HepG2 (cell line): ENCODE results near the gene ARHGAP45. TPM values are rescaled to one million over a fixed set of nuclear protein-coding genes. Genes with fewer than 3 reads are reported as not detected.

ENCODE experiments used
- CBX1 ChIP-seq: IDR thresholded peaks from one replicate; pipeline ENCODE4 v1.6.1; 2016; ENCODE audit warnings: antibody characterized with exemption, low read depth
- HMG20B ChIP-seq: conservative IDR thresholded peaks from 2 replicates; pipeline ENCODE4 v1.6.1; 2016; ENCODE audit warnings: missing genetic modification reagents, missing compliant biosample characterization
- KDM1A ChIP-seq: IDR thresholded peaks from 2 replicates; pipeline ENCODE4 v1.6.1; 2016; ENCODE audit warnings: missing compliant biosample characterization
- LCORL ChIP-seq, 2 experiments: fragments of 450-650 bp in 1 of 2; sonication (generic) in 1 of 2; formaldehyde crosslinking in 1 of 2; IDR thresholded peaks; 2 replicates each; pipeline versions ENCODE4 v1.5.0 to v1.6.1; 2017 to 2020; ENCODE audit warnings: antibody characterized with exemption in 1 of 2, missing genetic modification reagents in 1 of 2
- MAZ ChIP-seq, 2 experiments: sonication (generic) in 1 of 2; formaldehyde crosslinking in 1 of 2; IDR thresholded peaks; 2 replicates each; pipeline versions ENCODE4 v1.5.0 to v1.6.1; 2012 to 2020; ENCODE audit warnings: low read depth in 2 of 2, mild to moderate bottlenecking in 2 of 2, borderline replicate concordance in 1 of 2, improper control_type of control experiment in 1 of 2, low read length in 1 of 2, missing genetic modification reagents in 1 of 2, moderate library complexity in 1 of 2
- MTA1 ChIP-seq: sonication (generic); formaldehyde crosslinking; IDR thresholded peaks from 2 replicates; pipeline ENCODE4 v1.4.0; 2020; ENCODE audit warnings: missing genetic modification reagents, mild to moderate bottlenecking, borderline replicate concordance
- MTF2 ChIP-seq: sonication (generic); formaldehyde crosslinking; IDR thresholded peaks from 2 replicates; pipeline ENCODE4 v1.5.0; 2020; ENCODE audit warnings: missing genetic modification reagents, borderline replicate concordance
- NFE2L2 ChIP-seq: fragments of 150-350 bp; IDR thresholded peaks from 2 replicates; pipeline ENCODE4 v1.6.1; 2014; ENCODE audit warnings: low read length
- NFRKB ChIP-seq: fragments of 450-650 bp; IDR thresholded peaks from 2 replicates; pipeline ENCODE4 v1.6.1; 2017
- RBFOX2 ChIP-seq: fragments of 200-400 bp; formaldehyde crosslinking; IDR thresholded peaks from 2 replicates; pipeline ENCODE4 v1.6.1; 2017; ENCODE audit warnings: low read depth, mild to moderate bottlenecking, low read length
- RNF2 ChIP-seq: fragments of 450-650 bp; conservative IDR thresholded peaks from 2 replicates; pipeline ENCODE4 v1.6.1; 2016; ENCODE audit warnings: low read depth
- SP5 ChIP-seq: IDR thresholded peaks from 2 replicates; pipeline ENCODE4 v1.6.1; 2016; ENCODE audit warnings: low read depth, borderline replicate concordance
- U2AF1 ChIP-seq: fragments of 200-400 bp; formaldehyde crosslinking; optimal IDR thresholded peaks from 2 replicates; pipeline ENCODE3; 2017; ENCODE audit warnings: mild to moderate bottlenecking, low read depth, low read length
- ZBTB7A ChIP-seq: sonication (generic); formaldehyde crosslinking; IDR thresholded peaks from 2 replicates; pipeline ENCODE4 v1.8.0; 2022; ENCODE audit warnings: mild to moderate bottlenecking, missing genetic modification reagents
- ZC3H4 ChIP-seq: sonication (generic); formaldehyde crosslinking; IDR thresholded peaks from 2 replicates; pipeline ENCODE4 v1.4.0; 2020; ENCODE audit warnings: missing genetic modification reagents, borderline replicate concordance
- ZFP36L2 ChIP-seq: sonication (generic); formaldehyde crosslinking; IDR thresholded peaks from 2 replicates; pipeline ENCODE4 v1.4.0; 2020; ENCODE audit warnings: missing genetic modification reagents
- ZNF276 ChIP-seq: sonication (generic); formaldehyde crosslinking; IDR thresholded peaks from 2 replicates; pipeline ENCODE4 v1.4.0; 2020; ENCODE audit warnings: mild to moderate bottlenecking, low read depth, missing genetic modification reagents
- ZNF431 ChIP-seq: sonication (generic); formaldehyde crosslinking; IDR thresholded peaks from 2 replicates; pipeline ENCODE4 v1.9.0; 2022; ENCODE audit warnings: missing genetic modification reagents, low read depth, mild to moderate bottlenecking, borderline replicate concordance
- ZNF782 ChIP-seq: sonication (generic); formaldehyde crosslinking; IDR thresholded peaks from 2 replicates; pipeline ENCODE4 v1.4.0; 2020; ENCODE audit warnings: missing genetic modification reagents, mild to moderate bottlenecking, borderline replicate concordance
- ZSCAN25 ChIP-seq: sonication (generic); formaldehyde crosslinking; IDR thresholded peaks from 2 replicates; pipeline ENCODE4 v1.8.0; 2022; ENCODE audit warnings: mild to moderate bottlenecking, missing genetic modification reagents
- ZZZ3 ChIP-seq: sonication (generic); formaldehyde crosslinking; IDR thresholded peaks from 2 replicates; pipeline ENCODE4 v1.4.0; 2020; ENCODE audit warnings: missing genetic modification reagents, mild to moderate bottlenecking, borderline replicate concordance
- polyA plus RNA-seq, 8 experiments: library from polyadenylated mRNA; depleted of rRNA in 3 of 8; stranded (reverse) in 7 of 8; unstranded in 1 of 8; fragments of >200 nt; fragmentation: Illumina TruSeq in 4 of 8; extraction: Trizol in 4 of 8; gene quantifications; 2 replicates each; pipeline versions ENCODE4 v1.2.1 to v1.2.3, GENCODE V29; 2011 to 2016; ENCODE audit warnings: low read depth in 4 of 8, missing spikeins in 1 of 8, mixed read lengths in 1 of 8; ENCODE audit not compliant: insufficient read depth in 1 of 8
- total RNA-seq, 5 experiments: library from RNA; depleted of rRNA; stranded (reverse); fragments of >200 nt; fragmentation: Illumina TruSeq; extraction: Trizol; gene quantifications; 2 replicates each; pipeline ENCODE4 v1.2.3, GENCODE V29; 2016; ENCODE audit warnings: low read depth in 1 of 5
- TF ChIP-seq, protein P1 (sequence below): sonication (generic); formaldehyde crosslinking; IDR thresholded peaks from 2 replicates; pipeline ENCODE4 v1.4.0; 2020; ENCODE audit warnings: mild to moderate bottlenecking, missing genetic modification reagents
- TF ChIP-seq, protein P2 (sequence below): sonication (generic); formaldehyde crosslinking; IDR thresholded peaks from 2 replicates; pipeline ENCODE4 v1.8.1; 2022; ENCODE audit warnings: mild to moderate bottlenecking, missing genetic modification reagents
- TF ChIP-seq, protein P3 (sequence below): sonication (generic); formaldehyde crosslinking; IDR thresholded peaks from 2 replicates; pipeline ENCODE4 v1.8.0; 2022; ENCODE audit warnings: mild to moderate bottlenecking, missing genetic modification reagents

The ARHGAP45 gene
- total and polyA plus RNA-seq, 2 of the 13 experiments (the other 11 are each of a cell fraction or from before 2014, with no cell fraction given), result 0.84 to 32.0 TPM

- no peak for TF ChIP-seq U2AF1
- TF ChIP-seq HMG20B (CRISPR knock-in tag), result no peak
- no peak for TF ChIP-seq ZNF782 (CRISPR knock-in tag)
- no peak for TF ChIP-seq ZZZ3 (CRISPR knock-in tag)
- no peak for TF ChIP-seq CBX1
- no peak for TF ChIP-seq RNF2
- TF ChIP-seq MTA1 (CRISPR knock-in tag), result no peak
- TF ChIP-seq MAZ (IDR thresholded peaks at IDR 0.05; ENCODE audit: borderline replicate concordance, low read depth, low read length), result peak; percentile 70; the same call in 1 of the 2 replicates
- TF ChIP-seq MAZ (CRISPR knock-in tag; IDR thresholded peaks at IDR 0.05; ENCODE audit: low read depth), result no peak; the same call in 1 of the 2 replicates
- no peak for TF ChIP-seq KDM1A
- no peak for TF ChIP-seq SP5 (CRISPR knock-in tag)
- no peak for TF ChIP-seq ZNF431 (CRISPR knock-in tag)
- TF ChIP-seq NFE2L2, result no peak
- no peak for TF ChIP-seq RBFOX2
- peak; percentile 63; the same call in 1 of the 2 replicates for TF ChIP-seq MTF2 (CRISPR knock-in tag)
- 0 out of 2 replicates have a peak, but pooled peaks have one; percentile 7 for TF ChIP-seq ZC3H4
- TF ChIP-seq, protein P1, sequence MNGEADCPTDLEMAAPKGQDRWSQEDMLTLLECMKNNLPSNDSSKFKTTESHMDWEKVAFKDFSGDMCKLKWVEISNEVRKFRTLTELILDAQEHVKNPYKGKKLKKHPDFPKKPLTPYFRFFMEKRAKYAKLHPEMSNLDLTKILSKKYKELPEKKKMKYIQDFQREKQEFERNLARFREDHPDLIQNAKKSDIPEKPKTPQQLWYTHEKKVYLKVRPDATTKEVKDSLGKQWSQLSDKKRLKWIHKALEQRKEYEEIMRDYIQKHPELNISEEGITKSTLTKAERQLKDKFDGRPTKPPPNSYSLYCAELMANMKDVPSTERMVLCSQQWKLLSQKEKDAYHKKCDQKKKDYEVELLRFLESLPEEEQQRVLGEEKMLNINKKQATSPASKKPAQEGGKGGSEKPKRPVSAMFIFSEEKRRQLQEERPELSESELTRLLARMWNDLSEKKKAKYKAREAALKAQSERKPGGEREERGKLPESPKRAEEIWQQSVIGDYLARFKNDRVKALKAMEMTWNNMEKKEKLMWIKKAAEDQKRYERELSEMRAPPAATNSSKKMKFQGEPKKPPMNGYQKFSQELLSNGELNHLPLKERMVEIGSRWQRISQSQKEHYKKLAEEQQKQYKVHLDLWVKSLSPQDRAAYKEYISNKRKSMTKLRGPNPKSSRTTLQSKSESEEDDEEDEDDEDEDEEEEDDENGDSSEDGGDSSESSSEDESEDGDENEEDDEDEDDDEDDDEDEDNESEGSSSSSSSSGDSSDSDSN, result peak; percentile 5; the same call in 1 of the 2 replicates
- TF ChIP-seq, protein P2, sequence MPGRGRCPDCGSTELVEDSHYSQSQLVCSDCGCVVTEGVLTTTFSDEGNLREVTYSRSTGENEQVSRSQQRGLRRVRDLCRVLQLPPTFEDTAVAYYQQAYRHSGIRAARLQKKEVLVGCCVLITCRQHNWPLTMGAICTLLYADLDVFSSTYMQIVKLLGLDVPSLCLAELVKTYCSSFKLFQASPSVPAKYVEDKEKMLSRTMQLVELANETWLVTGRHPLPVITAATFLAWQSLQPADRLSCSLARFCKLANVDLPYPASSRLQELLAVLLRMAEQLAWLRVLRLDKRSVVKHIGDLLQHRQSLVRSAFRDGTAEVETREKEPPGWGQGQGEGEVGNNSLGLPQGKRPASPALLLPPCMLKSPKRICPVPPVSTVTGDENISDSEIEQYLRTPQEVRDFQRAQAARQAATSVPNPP (CRISPR knock-in tag), result 0 out of 2 replicates have a peak, but pooled peaks have one; percentile 8
- TF ChIP-seq, protein P3, sequence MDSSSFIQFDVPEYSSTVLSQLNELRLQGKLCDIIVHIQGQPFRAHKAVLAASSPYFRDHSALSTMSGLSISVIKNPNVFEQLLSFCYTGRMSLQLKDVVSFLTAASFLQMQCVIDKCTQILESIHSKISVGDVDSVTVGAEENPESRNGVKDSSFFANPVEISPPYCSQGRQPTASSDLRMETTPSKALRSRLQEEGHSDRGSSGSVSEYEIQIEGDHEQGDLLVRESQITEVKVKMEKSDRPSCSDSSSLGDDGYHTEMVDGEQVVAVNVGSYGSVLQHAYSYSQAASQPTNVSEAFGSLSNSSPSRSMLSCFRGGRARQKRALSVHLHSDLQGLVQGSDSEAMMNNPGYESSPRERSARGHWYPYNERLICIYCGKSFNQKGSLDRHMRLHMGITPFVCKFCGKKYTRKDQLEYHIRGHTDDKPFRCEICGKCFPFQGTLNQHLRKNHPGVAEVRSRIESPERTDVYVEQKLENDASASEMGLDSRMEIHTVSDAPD (CRISPR knock-in tag), result no peak
- no peak for TF ChIP-seq ZSCAN25 (CRISPR knock-in tag)
- no peak; the same call in 1 of the 2 replicates for TF ChIP-seq ZBTB7A (CRISPR knock-in tag)
- no peak for TF ChIP-seq LCORL (IDR thresholded peaks at IDR 0.05)
- no peak for TF ChIP-seq LCORL (CRISPR knock-in tag; IDR thresholded peaks at IDR 0.05)
- no peak for TF ChIP-seq NFRKB
- no peak for TF ChIP-seq ZFP36L2 (CRISPR knock-in tag)
- no peak for TF ChIP-seq ZNF276 (CRISPR knock-in tag)
Observed at GRCh38 chr19:1104311-1105007, 37.5 kb downstream of the ARHGAP45 start (continued).
